Natural killer cell treated with Interleukin-12 subunit alpha and Interleukin-12 subunit beta and Interleukin-15 and Interleukin-18, amount 100 ng/mL, for 72 hours (primary cell): Measurements from ENCODE around the gene SPATA13. TPM values are rescaled to one million over a fixed set of nuclear protein-coding genes. Genes with fewer than 3 reads are reported as not detected.
"Not testable (repeated sequence)": the region's sequence is repeated elsewhere in the genome, so short reads cannot be mapped to it uniquely, and the experiment has no call there.

Experiments
- ATAC-seq, 2 donors: fragments of 150-1000 bp; cut with Tn5 transposase in 1 of 2; sonication (Bioruptor Pico), chemical (Tn5 transposase) in 1 of 2; 2 replicates each; pipeline ENCODE4 v1.10.0; 2021
- DNase-seq: peaks from one replicate; pipeline ENCODE4 v3.0.0; 2022; ENCODE audit warnings: low spot score
- H3K27ac Mint-ChIP-seq, 2 donors: 1 replicate in 1 of 2; 2 replicates in 1 of 2; pipeline ENCODE4 v1.8.0; 2022; ENCODE audit warnings: mixed read lengths in 2 of 2, mild to moderate bottlenecking in 1 of 2, moderate library complexity in 1 of 2
- H3K27me3 Mint-ChIP-seq, 2 donors: 1 replicate in 1 of 2; 2 replicates in 1 of 2; pipeline ENCODE4 v1.8.0; 2022; ENCODE audit warnings: mixed read lengths in 2 of 2
- H3K36me3 Mint-ChIP-seq: one replicate; pipeline ENCODE4 v1.8.0; 2022; ENCODE audit warnings: mixed read lengths
- H3K4me1 Mint-ChIP-seq, 2 donors: 1 replicate in 1 of 2; 2 replicates in 1 of 2; pipeline ENCODE4 v1.8.0; 2022; ENCODE audit warnings: low read depth in 2 of 2, mixed read lengths in 2 of 2, mild to moderate bottlenecking in 1 of 2
- H3K4me3 Mint-ChIP-seq: one replicate; pipeline ENCODE4 v1.8.0; 2022; ENCODE audit warnings: mixed read lengths
- H3K9me3 Mint-ChIP-seq: 2 replicates; pipeline ENCODE4 v1.8.0; 2022; ENCODE audit warnings: mixed read lengths
- total RNA-seq, 2 donors: library from RNA; stranded (reverse); gene quantifications; one replicate each; pipeline ENCODE4 v1.2.3, GENCODE V29; 2022

Gene SPATA13
- total RNA-seq, 2 donors from 2014 or later = 81.6 to 107 TPM

DNA sequence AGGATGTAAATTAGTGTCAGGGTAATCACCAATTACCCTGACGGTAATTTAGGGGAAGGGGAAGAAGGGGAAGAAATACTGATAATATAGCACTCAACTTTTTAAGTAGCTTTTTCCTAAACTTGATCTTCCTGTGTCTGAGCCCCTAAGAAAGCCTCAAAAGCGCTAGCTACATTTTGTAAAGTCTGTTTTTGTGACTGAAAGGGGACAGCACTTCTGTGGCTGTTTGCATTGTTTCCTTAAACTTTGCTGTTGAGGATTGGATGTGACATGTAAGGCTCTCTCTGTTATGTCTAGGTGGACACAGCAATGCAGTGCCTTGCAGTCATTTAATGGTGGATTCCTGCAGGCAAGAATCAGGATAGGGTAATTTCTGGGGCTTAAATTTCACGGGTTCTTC, 42.8 kb downstream of the SPATA13 start:
- H3K27ac Mint-ChIP-seq = peak overlapping the region in 1 of 2 donors; percentile 47

DNA sequence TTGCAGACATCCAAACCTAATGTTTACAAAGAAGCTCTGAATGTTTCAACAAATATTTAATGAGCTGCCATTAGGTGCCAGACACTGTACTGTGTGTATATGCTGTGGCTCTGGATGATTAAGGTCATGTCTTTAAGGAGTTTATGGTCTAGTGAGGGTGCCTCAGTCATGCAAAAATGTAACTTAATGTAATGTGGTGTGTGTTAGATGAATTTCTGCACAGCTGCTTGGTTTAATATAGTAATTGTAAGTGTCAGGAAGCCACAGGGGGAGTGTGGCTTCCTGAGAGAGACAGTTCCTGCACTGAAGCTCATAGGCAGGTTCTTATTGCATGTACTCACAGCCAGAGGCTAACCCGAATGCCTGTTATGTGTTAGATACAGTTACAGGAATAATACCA, 43.3 kb downstream of the SPATA13 start:
- H3K4me3 Mint-ChIP-seq = peak overlapping the region; percentile 32
- DNase-seq (no peak), ATAC-seq (peak; percentile 74 to 82)
- H3K27me3 Mint-ChIP-seq = peaks cover 7 to 12% of the 10 kb centered on the region in 2 donors
- H3K27ac Mint-ChIP-seq = peak overlapping the region in 1 of 2 donors; percentile 47
- H3K4me1 Mint-ChIP-seq = peaks cover 18 to 32% of the 10 kb centered on the region in 2 donors
- H3K9me3 Mint-ChIP-seq = no peaks in the 10 kb centered on the region
- peaks cover 10% of the 10 kb centered on the region for H3K36me3 Mint-ChIP-seq

More for the DNA sequence above, 42.8 kb downstream of the SPATA13 start:
- no peaks in the 10 kb centered on the region for H3K9me3 Mint-ChIP-seq
- ATAC-seq (no peak), DNase-seq (no peak)
- H3K36me3 Mint-ChIP-seq = peaks cover 10% of the 10 kb centered on the region
- H3K27me3 Mint-ChIP-seq = peaks cover 7 to 12% of the 10 kb centered on the region in 2 donors
- peak overlapping the region; percentile 33 for H3K4me3 Mint-ChIP-seq
- H3K4me1 Mint-ChIP-seq = peaks cover 18 to 32% of the 10 kb centered on the region in 2 donors

DNA sequence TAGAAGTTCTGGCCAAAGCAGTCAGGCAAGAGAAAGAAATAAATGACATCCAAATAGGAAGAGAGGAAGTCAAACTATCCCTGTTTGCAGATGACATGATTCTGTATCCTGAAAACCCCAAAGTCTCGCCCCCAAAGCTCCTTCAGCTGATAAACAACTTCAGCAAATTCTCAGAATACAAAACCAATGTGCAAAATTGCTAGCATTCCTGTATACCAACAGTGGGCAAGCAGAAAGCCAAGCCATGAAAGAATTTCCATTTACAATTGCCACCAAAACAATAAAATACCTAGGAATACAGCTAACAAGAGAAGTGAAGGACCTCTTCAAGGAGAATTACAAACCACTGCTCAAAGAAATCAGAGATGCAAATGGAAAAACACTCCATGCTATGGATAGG, 44.6 kb downstream of the SPATA13 start:
- H3K36me3 Mint-ChIP-seq, ATAC-seq: not testable (repeated sequence)
- H3K27me3 Mint-ChIP-seq = peaks cover 7 to 12% of the 10 kb centered on the region in 2 donors

DNA sequence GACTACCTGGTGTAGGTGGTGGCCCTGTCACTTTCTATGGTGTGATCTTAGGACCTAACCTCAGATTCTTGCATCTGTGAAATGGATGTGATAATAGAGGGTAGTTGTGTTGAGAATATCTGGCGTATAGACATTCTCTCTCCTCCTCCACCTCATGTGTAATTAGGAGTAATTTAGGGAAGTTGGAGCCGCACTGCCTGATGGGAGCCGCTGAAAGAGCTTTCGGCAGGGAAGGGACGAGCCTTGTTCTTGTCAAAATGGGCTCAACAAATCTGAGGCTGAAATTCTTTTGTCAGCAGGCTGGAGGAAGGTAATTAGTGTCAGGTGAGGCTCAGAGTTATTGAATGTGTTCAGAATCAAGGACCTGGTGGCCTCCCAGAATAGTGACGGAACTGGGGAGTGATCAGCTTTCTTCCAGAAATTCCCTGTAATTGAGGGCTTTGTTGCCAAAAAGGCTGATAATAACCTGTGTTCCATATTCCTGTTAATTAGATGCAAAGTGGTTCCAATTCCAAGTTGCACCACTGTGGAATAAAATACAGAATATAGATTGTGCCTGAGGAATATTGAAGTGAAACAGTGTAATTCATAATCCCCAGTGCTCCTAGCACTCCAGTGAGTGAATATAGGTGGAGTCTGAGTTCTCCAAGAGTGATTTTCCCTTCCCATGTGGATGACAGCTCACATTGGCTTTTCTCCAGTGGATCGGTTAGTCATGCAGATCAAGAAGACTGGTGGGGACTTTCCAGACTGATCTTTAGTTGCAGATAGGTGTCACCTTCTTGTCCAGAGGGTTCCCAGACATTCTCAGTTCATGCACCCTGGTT, 47.5 kb downstream of the SPATA13 start:
- peaks cover 14 to 22% of the 10 kb centered on the region in 2 donors for H3K27me3 Mint-ChIP-seq
- ATAC-seq = no peak
- H3K9me3 Mint-ChIP-seq = no peaks in the 10 kb centered on the region

More for the DNA sequence above, 44.6 kb downstream of the SPATA13 start:
- not testable (repeated sequence) for H3K27ac Mint-ChIP-seq, H3K9me3 Mint-ChIP-seq, DNase-seq
- H3K4me3 Mint-ChIP-seq = peak overlapping the region; percentile 8
- peaks cover 18 to 32% of the 10 kb centered on the region in 2 donors for H3K4me1 Mint-ChIP-seq

DNA sequence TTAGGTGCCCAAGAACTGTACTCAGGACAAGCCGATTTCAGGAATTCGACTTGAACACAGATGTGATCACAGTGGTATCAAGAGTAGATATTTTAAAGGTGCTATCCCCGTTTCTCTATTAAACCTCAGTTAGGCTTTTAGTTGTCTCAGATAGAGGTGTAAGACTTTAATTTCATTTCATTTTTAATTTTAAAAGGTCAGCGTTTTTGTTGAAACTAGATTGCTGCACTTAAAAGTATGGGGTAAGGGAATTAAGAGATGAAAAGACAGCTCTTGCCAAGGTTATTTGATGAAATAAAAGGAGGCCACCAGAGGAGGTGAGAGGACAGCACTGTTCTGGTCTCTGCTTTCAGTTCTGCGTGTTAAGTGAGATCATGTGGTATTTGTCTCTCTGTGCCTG, 48.6 kb downstream of the SPATA13 start:
- Mint-ChIP-seq H3K4me1 (peaks cover 12 to 27% of the 10 kb centered on the region in 2 donors), H3K4me3 (no peak overlapping the region), H3K27me3 (peaks cover 14 to 22% of the 10 kb centered on the region in 2 donors), H3K9me3 (no peaks in the 10 kb centered on the region), H3K27ac (no peak overlapping the region), H3K36me3 (peaks cover 10% of the 10 kb centered on the region)
- no peak for ATAC-seq
- DNase-seq = no peak

More for the DNA sequence above, 47.5 kb downstream of the SPATA13 start:
- Mint-ChIP-seq H3K27ac (no peak overlapping the region), H3K4me1 (peaks cover 22 to 37% of the 10 kb centered on the region in 2 donors), H3K36me3 (peaks cover 10% of the 10 kb centered on the region), H3K4me3 (no peak overlapping the region)
- no peak for DNase-seq

DNA sequence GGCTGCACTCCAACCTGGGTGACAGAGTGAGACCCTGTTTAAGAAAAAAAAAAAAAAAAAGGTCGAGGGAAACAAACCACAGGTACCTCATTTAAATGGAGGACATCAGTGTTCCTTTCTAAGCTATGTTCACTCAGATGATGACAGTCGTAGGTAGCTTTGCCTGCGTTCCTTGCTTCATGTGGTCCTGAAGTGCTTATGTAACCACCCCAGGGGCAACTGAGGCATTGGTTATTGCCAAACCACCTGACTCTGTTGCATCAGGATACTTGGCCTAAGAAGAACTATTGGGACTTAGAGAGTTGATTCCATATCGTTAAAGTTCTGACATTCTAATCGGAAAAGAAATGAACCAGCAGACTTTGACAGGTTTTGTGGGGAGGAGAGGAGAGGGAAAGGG, 51.7 kb downstream of the SPATA13 start:
- Mint-ChIP-seq H3K4me1 (peaks cover 11 to 13% of the 10 kb centered on the region in 2 donors), H3K36me3 (no peaks in the 10 kb centered on the region), H3K27me3 (peaks cover 8 to 10% of the 10 kb centered on the region in 2 donors), H3K9me3 (no peaks in the 10 kb centered on the region), H3K4me3 (no peak overlapping the region), H3K27ac (no peak overlapping the region)
- DNase-seq (no peak), ATAC-seq (no peak)

DNA sequence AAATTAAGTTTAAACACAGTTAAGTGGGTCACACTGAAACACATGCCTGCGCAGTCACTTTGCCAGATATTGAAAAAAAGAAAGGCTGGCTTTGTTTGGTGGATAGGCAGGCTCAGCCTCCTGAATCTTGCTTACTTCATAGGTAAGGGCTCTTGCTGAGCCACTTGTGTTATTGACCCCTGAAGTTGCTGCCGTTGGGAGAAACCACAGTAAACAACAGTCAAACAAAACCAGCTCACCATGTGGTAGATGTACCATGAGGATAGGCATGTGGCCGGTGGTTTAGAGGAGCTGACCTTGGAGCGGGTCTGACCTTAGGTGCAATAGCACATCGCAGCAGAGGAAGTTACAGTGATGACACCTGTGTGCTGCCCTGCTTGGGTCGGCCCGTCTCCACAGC, 52.2 kb downstream of the SPATA13 start:
- H3K4me3 Mint-ChIP-seq = peak overlapping the region; percentile 19
- peaks cover 8 to 10% of the 10 kb centered on the region in 2 donors for H3K27me3 Mint-ChIP-seq
- no peaks in the 10 kb centered on the region for H3K36me3 Mint-ChIP-seq
- H3K4me1 Mint-ChIP-seq = peaks cover 16 to 17% of the 10 kb centered on the region in 2 donors
- ATAC-seq (peak; percentile 53 to 60), DNase-seq (no peak)
- no peak overlapping the region for H3K27ac Mint-ChIP-seq
- no peaks in the 10 kb centered on the region for H3K9me3 Mint-ChIP-seq

DNA sequence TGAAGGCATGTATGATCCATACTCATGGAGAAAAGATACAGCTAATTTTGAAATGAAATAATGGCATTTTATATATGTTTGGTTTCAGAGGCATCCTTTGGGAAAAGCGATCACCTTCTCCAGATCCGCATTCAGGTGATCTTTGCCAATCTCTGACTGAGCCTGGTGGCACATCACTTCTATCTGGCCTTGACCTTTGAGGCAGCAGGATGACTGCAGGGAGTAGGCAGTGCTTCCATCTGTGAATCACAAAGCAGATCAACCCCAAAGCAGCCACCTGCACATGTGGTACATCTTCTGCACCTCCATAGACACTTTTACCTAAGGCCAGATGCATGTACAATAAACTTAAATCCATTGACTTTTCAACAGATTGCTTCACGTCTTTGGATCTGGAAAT, 53.4 kb downstream of the SPATA13 start:
- Mint-ChIP-seq H3K9me3 (no peaks in the 10 kb centered on the region), H3K4me1 (peaks cover 19 to 21% of the 10 kb centered on the region in 2 donors), H3K27ac (no peak overlapping the region), H3K36me3 (no peaks in the 10 kb centered on the region), H3K27me3 (peaks cover 8 to 10% of the 10 kb centered on the region in 2 donors), H3K4me3 (no peak overlapping the region)
- ATAC-seq = no peak
- no peak for DNase-seq

DNA sequence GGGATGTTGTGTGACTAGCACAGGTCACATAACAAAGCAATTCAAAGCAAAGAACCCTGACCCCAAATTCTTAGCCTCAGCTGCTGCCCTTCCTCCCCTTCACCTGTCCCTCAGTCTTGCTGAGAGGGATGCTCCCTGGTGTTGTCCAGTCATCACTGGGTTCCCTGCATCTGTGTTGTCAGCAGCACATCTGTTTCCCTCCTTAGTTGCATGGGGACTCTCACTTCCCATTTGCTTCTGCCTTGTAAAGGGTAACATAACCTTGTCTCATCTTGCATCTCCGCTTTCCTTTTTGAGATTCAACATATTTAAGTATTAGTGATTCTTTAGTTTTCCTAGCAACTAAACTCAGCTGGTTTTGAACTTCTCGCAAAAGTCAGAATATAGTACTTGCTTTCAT, 54.0 kb downstream of the SPATA13 start:
- H3K4me3 Mint-ChIP-seq = no peak overlapping the region
- H3K27me3 Mint-ChIP-seq = peaks cover 8 to 10% of the 10 kb centered on the region in 2 donors
- H3K4me1 Mint-ChIP-seq = peaks cover 19 to 21% of the 10 kb centered on the region in 2 donors
- H3K36me3 Mint-ChIP-seq = no peaks in the 10 kb centered on the region
- H3K9me3 Mint-ChIP-seq = no peaks in the 10 kb centered on the region
- no peak overlapping the region for H3K27ac Mint-ChIP-seq
- DNase-seq (no peak), ATAC-seq (no peak)

DNA sequence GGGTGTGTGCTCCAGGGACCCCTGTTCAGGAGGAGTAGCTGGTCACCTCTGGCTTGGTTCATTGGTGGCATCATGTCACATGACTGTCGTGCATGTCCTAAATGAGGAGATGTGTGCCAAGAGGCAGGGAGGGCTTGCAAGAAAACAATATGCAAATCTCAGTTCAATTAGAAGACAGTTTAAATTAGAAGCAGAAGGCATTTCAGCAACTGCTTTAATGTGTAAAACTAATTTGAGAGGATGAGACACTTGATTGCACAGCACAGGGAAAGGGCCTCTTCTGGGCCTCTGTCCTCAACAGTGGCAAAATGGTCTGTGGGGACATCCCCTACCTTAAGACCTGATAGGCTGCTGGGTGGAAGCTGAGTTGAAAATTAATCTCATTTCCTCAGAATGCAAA, 54.6 kb downstream of the SPATA13 start:
- H3K4me3 Mint-ChIP-seq = no peak overlapping the region
- DNase-seq = no peak
- H3K36me3 Mint-ChIP-seq = no peaks in the 10 kb centered on the region

DNA sequence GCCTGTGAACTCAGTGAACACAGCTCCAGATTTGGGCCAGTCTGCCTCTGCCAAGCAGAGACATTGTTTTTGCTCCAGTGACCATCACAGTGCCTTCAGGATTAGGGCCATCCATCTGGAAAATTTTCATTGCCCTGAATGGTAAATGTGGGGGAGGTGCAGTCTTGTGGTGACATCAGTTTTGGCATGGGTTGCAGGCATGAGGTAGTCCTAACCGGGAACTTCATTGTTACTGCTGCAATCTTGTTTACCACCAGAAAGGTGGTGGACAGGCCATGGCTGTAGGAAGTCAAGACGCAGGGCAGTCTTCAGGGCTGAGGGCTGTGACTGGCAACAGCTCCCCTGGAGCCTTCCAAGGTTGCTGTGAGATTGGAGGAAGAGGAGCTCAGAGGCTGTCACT, 55.2 kb downstream of the SPATA13 start:
- no peaks in the 10 kb centered on the region for H3K9me3 Mint-ChIP-seq
- ATAC-seq = no peak
- peaks cover 8 to 10% of the 10 kb centered on the region in 2 donors for H3K27me3 Mint-ChIP-seq
- DNase-seq = no peak
- no peaks in the 10 kb centered on the region for H3K36me3 Mint-ChIP-seq
- H3K27ac Mint-ChIP-seq = no peak overlapping the region
- no peak overlapping the region for H3K4me3 Mint-ChIP-seq
- peaks cover 23 to 26% of the 10 kb centered on the region in 2 donors for H3K4me1 Mint-ChIP-seq

More for the DNA sequence above, 54.6 kb downstream of the SPATA13 start:
- Mint-ChIP-seq H3K4me1 (peaks cover 22 to 25% of the 10 kb centered on the region in 2 donors), H3K9me3 (no peaks in the 10 kb centered on the region), H3K27me3 (peaks cover 8 to 10% of the 10 kb centered on the region in 2 donors), H3K27ac (no peak overlapping the region)
- no peak for ATAC-seq

DNA sequence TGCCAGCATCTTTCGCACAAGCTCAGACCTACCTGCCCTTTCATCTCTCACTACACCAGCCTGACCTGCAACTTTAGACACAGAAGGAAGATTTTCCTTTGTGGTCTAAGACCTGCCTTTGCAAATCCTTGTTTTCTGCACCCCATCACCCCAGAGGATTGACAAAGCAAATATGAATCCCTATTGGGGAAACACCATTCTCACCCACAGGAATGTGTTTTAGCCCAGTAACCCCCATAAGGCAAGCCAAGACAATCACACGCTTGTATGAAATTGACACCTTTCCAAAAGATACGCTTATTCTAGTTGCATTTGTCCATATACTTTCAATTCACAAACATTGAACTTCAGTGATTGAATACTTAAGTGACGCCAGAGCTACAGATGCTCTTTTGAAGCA, 55.7 kb downstream of the SPATA13 start:
- H3K9me3 Mint-ChIP-seq = no peaks in the 10 kb centered on the region
- peaks cover 23 to 26% of the 10 kb centered on the region in 2 donors for H3K4me1 Mint-ChIP-seq
- no peak overlapping the region for H3K4me3 Mint-ChIP-seq
- H3K27ac Mint-ChIP-seq = no peak overlapping the region
- ATAC-seq (no peak), DNase-seq (no peak)
- H3K36me3 Mint-ChIP-seq = no peaks in the 10 kb centered on the region
- peaks cover 8 to 10% of the 10 kb centered on the region in 2 donors for H3K27me3 Mint-ChIP-seq

DNA sequence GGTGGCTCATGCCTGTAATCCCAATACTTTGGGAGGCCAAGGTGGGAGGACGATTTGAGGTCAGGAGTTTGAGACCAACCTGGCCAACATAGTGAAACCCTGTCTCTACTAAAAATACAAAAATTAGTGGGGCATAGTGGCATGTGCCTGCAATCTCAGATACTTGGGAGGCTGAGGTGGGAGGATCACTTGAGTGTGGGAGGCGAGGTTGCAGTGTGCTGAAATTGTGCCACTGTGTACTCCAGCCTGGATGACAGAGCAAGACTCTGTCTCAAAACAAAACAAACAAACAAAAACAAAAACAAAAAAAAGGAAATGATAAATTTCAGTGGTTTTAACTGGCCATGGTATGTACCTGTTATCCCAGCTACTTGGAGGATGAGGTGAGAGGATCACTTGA, 56.3 kb downstream of the SPATA13 start:
- Mint-ChIP-seq H3K4me1 (peaks cover 23 to 26% of the 10 kb centered on the region in 2 donors), H3K27ac (peak overlapping the region; percentile 11 to 65)
- not testable (repeated sequence) for H3K36me3 Mint-ChIP-seq, H3K4me3 Mint-ChIP-seq, DNase-seq, ATAC-seq, H3K27me3 Mint-ChIP-seq, H3K9me3 Mint-ChIP-seq

DNA sequence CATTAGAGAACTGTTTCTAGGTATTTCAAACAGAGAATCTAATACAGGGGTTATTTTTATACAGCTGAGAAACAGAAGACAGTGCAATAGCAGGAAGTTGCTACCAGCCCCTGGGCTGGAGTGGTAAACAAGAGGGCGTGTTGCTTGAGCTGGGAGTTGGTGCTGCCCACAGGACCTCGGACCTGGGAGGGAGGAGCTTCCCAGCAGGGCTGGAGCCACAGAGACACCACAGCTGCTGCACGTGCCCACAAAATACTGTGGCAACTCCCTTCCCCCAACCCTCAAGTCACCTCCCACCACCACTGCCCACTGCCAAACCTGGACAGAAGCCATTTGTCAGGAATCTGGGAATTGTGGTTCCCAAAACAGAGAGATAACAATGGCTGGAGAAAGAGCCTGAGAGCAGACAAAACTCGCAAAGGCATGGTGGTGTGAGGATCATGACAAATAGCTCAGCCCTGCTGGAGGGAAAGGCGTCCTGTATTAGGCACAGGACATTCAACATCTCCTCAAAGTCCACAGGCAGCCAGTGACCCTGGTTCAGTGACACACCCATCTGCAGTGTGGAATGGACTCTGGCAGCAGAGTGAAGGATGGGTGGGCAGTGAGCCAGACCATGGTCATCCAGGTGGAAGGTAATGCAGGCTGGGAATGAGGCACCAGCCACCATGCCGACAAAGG, 57.2 kb downstream of the SPATA13 start:
- H3K9me3 Mint-ChIP-seq = no peaks in the 10 kb centered on the region
- peaks cover 22 to 25% of the 10 kb centered on the region in 2 donors for H3K4me1 Mint-ChIP-seq
- DNase-seq (no peak), ATAC-seq (peak; percentile 51 to 61)
- H3K27me3 Mint-ChIP-seq = peaks cover 3 to 4% of the 10 kb centered on the region in 2 donors
- H3K27ac Mint-ChIP-seq = peak overlapping the region; percentile 11 to 65
- peak overlapping the region; percentile 4 for H3K4me3 Mint-ChIP-seq
- H3K36me3 Mint-ChIP-seq = no peaks in the 10 kb centered on the region
